A549 (cell line): ENCODE results near the gene CNKSR2. TPM values are rescaled to one million over a fixed set of nuclear protein-coding genes. Genes with fewer than 3 reads are reported as not detected.
A peak's percentile ranks its signal among the peaks of the same experiment; 100 is the strongest.

Experiments
- ATAC-seq, 2 experiments: fragments of 200-7000 bp in 1 of 2; fragments of >200 bp in 1 of 2; cut with Nextera tagmentation in 1 of 2; cut with Tn5 transposase in 1 of 2; 3 replicates each; pipeline versions ENCODE4 v1.8.0 to v1.9.1; 2018 to 2020; ENCODE audit warnings: mild to moderate bottlenecking in 1 of 2, moderate library complexity in 1 of 2
- CTCF ChIA-PET: fragments of 300-600 bp; sonication (Branson Sonifier 250); formaldehyde crosslinking; extraction: SDS; loops from one replicate; lab custom pipeline; 2021; ENCODE audit warnings: antibody characterized with exemption, inconsistent platforms; lab: Yijun Ruan, JAX
- POLR2A ChIA-PET: fragments of 350-600 bp; formaldehyde crosslinking; extraction: SDS; loops from one replicate; lab custom pipeline; 2021; ENCODE audit warnings: antibody characterized with exemption, inconsistent platforms; lab: Yijun Ruan, JAX
- DNase-seq, 2 experiments: peaks; one replicate each; pipeline versions ENCODE4 v3.0.0 to v3.0.0-alpha.2; 2011 to 2016; ENCODE audit warnings: low read depth in 1 of 2, low spot score in 1 of 2
- FAIRE-seq: peaks from 2 replicates; lab custom pipeline; 2011; peaks lifted over from hg19 to GRCh38; lab: Jason Lieb, UNC
- H3K27ac ChIP-seq, 2 experiments: fragments of >200 bp; sonication (Bioruptor Twin); formaldehyde crosslinking; 3 replicates each; pipeline ENCODE4 v1.5.1; 2016 to 2017
- H3K4me1 ChIP-seq: fragments of >200 bp; sonication (Bioruptor Twin); formaldehyde crosslinking; 3 replicates; pipeline ENCODE4 v1.6.1; 2016
- H3K4me2 ChIP-seq: fragments of >200 bp; sonication (Bioruptor Twin); formaldehyde crosslinking; 3 replicates; pipeline ENCODE4 v1.6.1; 2016
- H3K4me3 ChIP-seq: fragments of >200 bp; sonication (Bioruptor Twin); formaldehyde crosslinking; 3 replicates; pipeline ENCODE4 v1.5.1; 2016
- H3K9me3 ChIP-seq: fragments of >200 bp; sonication (Bioruptor Twin); formaldehyde crosslinking; 3 replicates; pipeline ENCODE4 v1.6.1; 2016
- CBX8 ChIP-seq: fragments of 200-600 bp; sonication (generic); IDR thresholded peaks from 2 replicates; pipeline ENCODE4 v1.6.1; 2016
- CEBPB ChIP-seq, 2 experiments: fragments of >200 bp in 1 of 2; sonication (Bioruptor Twin) in 1 of 2; formaldehyde crosslinking in 1 of 2; IDR thresholded peaks; 2 replicates each; pipeline ENCODE4 v1.6.1; 2012 to 2016
- CHD2 ChIP-seq: fragments of 150-350 bp; IDR thresholded peaks from 2 replicates; pipeline ENCODE4 v1.6.1; 2014; ENCODE audit warnings: low read length; ENCODE audit not compliant: partially characterized antibody
- EHMT2 ChIP-seq: fragments of 200-600 bp; sonication (generic); IDR thresholded peaks from 2 replicates; pipeline ENCODE4 v1.6.1; 2016; ENCODE audit warnings: antibody characterized with exemption, low read depth, mild to moderate bottlenecking, moderate library complexity
- EP300 ChIP-seq, 2 experiments: fragments of >200 bp; sonication (Bioruptor Twin); formaldehyde crosslinking; IDR thresholded peaks; 2 replicates in 1 of 2; 3 replicates in 1 of 2; pipeline ENCODE4 v1.6.1; 2016 to 2017
- FOSB ChIP-seq: fragments of 250-450 bp; sonication (Bioruptor Pico); IDR thresholded peaks from 2 replicates; pipeline ENCODE4 v1.5.0; 2020; ENCODE audit warnings: mild to moderate bottlenecking, moderate library complexity
- FOXS1 ChIP-seq: fragments of 250-450 bp; sonication (Bioruptor Pico); IDR thresholded peaks from 2 replicates; pipeline ENCODE4 v1.5.0; 2020; ENCODE audit warnings: mild to moderate bottlenecking, moderate library complexity
- HOXA7 ChIP-seq: fragments of 250-450 bp; sonication (Bioruptor Pico); IDR thresholded peaks from 2 replicates; pipeline ENCODE4 v1.5.0; 2020; ENCODE audit warnings: mild to moderate bottlenecking, moderate library complexity
- HOXB13 ChIP-seq: fragments of 250-450 bp; sonication (Bioruptor Pico); IDR thresholded peaks from 2 replicates; pipeline ENCODE4 v1.5.0; 2020; ENCODE audit warnings: low read depth, mild to moderate bottlenecking, moderate library complexity
- HOXB5 ChIP-seq: fragments of 250-450 bp; sonication (Bioruptor Pico); IDR thresholded peaks from 2 replicates; pipeline ENCODE4 v1.5.0; 2020; ENCODE audit warnings: mild to moderate bottlenecking, moderate library complexity
- JUN ChIP-seq, 2 experiments: fragments of >200 bp; sonication (Bioruptor Twin); formaldehyde crosslinking; IDR thresholded peaks; 2 replicates in 1 of 2; 3 replicates in 1 of 2; pipeline ENCODE4 v1.6.1; 2016 to 2017
- JUNB ChIP-seq: fragments of >200 bp; sonication (Bioruptor Twin); formaldehyde crosslinking; IDR thresholded peaks from 2 replicates; pipeline ENCODE4 v1.6.1; 2016
- KDM5A ChIP-seq: fragments of 200-600 bp; sonication (generic); IDR thresholded peaks from 2 replicates; pipeline ENCODE4 v1.6.1; 2016; ENCODE audit warnings: antibody characterized with exemption, mild to moderate bottlenecking
- MAFK ChIP-seq: fragments of 450-650 bp; IDR thresholded peaks from 2 replicates; pipeline ENCODE4 v1.6.1; 2014; ENCODE audit not compliant: partially characterized antibody
- NPAS2 ChIP-seq: fragments of 250-450 bp; sonication (Bioruptor Pico); IDR thresholded peaks from 2 replicates; pipeline ENCODE4 v1.8.0; 2022; ENCODE audit warnings: mild to moderate bottlenecking, moderate library complexity, borderline replicate concordance
- POLR2AphosphoS2 ChIP-seq: conservative IDR thresholded peaks from 2 replicates; pipeline ENCODE4 v1.6.1; 2012; ENCODE audit warnings: low read length, improper control_type of control experiment, inconsistent platforms
- RAD21 ChIP-seq, 2 experiments: fragments of >200 bp in 1 of 2; sonication (Bioruptor Twin) in 1 of 2; formaldehyde crosslinking in 1 of 2; IDR thresholded peaks in 1 of 2; conservative IDR thresholded peaks in 1 of 2; 2 replicates in 1 of 2; 3 replicates in 1 of 2; pipeline ENCODE4 v1.6.1; 2012 to 2018; ENCODE audit warnings: inconsistent platforms in 1 of 2
- REST ChIP-seq: fragments of 200-600 bp; sonication (generic); IDR thresholded peaks from 2 replicates; pipeline ENCODE4 v1.6.1; 2016; ENCODE audit warnings: antibody characterized with exemption, mild to moderate bottlenecking, moderate library complexity
- RFX5 ChIP-seq: fragments of 450-650 bp; IDR thresholded peaks from 2 replicates; pipeline ENCODE4 v1.7.1; 2014; ENCODE audit warnings: antibody characterized with exemption, mild to moderate bottlenecking, moderate library complexity
- TFCP2L1 ChIP-seq: fragments of 250-450 bp; sonication (Bioruptor Pico); IDR thresholded peaks from 2 replicates; pipeline ENCODE4 v1.5.0; 2021; ENCODE audit warnings: mild to moderate bottlenecking
- USF2 ChIP-seq: fragments of 450-650 bp; IDR thresholded peaks from 2 replicates; pipeline ENCODE4 v1.6.1; 2014; ENCODE audit warnings: antibody characterized with exemption
- ZNF302 ChIP-seq: fragments of 250-450 bp; sonication (Bioruptor Pico); IDR thresholded peaks from 2 replicates; pipeline ENCODE4 v1.9.0; 2021; ENCODE audit warnings: inconsistent platforms, mild to moderate bottlenecking, moderate library complexity
- ZSCAN20 ChIP-seq: fragments of 250-450 bp; sonication (Bioruptor Pico); IDR thresholded peaks from 2 replicates; pipeline ENCODE4 v1.8.0; 2022; ENCODE audit warnings: mild to moderate bottlenecking, moderate library complexity
- WGBS: methylation state at CpG from one replicate; pipeline ENCODE4 v1.1.6; 2017; ENCODE audit errors: missing lambda C conversion rate; 5-methylcytosine and 5-hydroxymethylcytosine counted together
- polyA plus RNA-seq, 4 experiments: library from polyadenylated mRNA; depleted of rRNA in 3 of 4; stranded (reverse); fragments of >200 nt; fragmentation: RNase III in 1 of 4; extraction: RNeasy Plus Mini Kit Qiagen cat#74134 plus additional on column Dnase treatment in 1 of 4; gene quantifications; 2 replicates in 3 of 4; 3 replicates in 1 of 4; pipeline ENCODE4 v1.2.3, GENCODE V29; 2011 to 2017
- TF ChIP-seq, protein P1 (sequence below): IDR thresholded peaks from 2 replicates; pipeline ENCODE4 v1.6.1; 2012
- TF ChIP-seq, protein P2 (sequence below): IDR thresholded peaks from 2 replicates; pipeline ENCODE4 v1.6.1; 2012

Gene CNKSR2
- polyA plus RNA-seq, 2 of the 4 experiments (the other 2 are of a cell fraction): 5.8 to 11.4 TPM

GRCh38 chrX:21355831-21356230 is 18.4 kb upstream of the CNKSR2 start (continued):
- TF ChIP-seq, protein P1, sequence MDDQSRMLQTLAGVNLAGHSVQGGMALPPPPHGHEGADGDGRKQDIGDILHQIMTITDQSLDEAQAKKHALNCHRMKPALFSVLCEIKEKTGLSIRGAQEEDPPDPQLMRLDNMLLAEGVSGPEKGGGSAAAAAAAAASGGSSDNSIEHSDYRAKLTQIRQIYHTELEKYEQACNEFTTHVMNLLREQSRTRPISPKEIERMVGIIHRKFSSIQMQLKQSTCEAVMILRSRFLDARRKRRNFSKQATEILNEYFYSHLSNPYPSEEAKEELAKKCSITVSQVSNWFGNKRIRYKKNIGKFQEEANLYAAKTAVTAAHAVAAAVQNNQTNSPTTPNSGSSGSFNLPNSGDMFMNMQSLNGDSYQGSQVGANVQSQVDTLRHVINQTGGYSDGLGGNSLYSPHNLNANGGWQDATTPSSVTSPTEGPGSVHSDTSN: no peak
- TF ChIP-seq EP300 (IDR thresholded peaks at IDR 0.05): no peak
- no peak for TF ChIP-seq HOXB5 (CRISPR knock-in tag)
- no peak for TF ChIP-seq MAFK

GRCh38 chrX:21369613-21370012 is 4.6 kb upstream of the CNKSR2 start:
- Histone ChIP-seq H3K4me3 (no peak overlapping the region), H3K27ac (no peak overlapping the region), H3K4me2 (no peak overlapping the region), H3K9me3 (no peaks in the 10 kb centered on the region; the same call in 2 of the 3 replicates), H3K4me1 (peaks cover 7% of the 10 kb centered on the region; the same call in 1 of the 3 replicates)
- TF ChIP-seq CEBPB (IDR thresholded peaks at IDR 0.05) (no peak), ZNF302 (no peak), HOXA7 (CRISPR knock-in tag) (no peak), CHD2 (no peak), EHMT2 (no peak), RFX5 (no peak), ZSCAN20 (no peak), CBX8 (no peak), JUN (IDR thresholded peaks at IDR 0.05) (no peak), HOXB13 (CRISPR knock-in tag) (no peak), RAD21 (conservative IDR thresholded peaks at IDR 0.05 in 1 of 2, IDR thresholded peaks at IDR 0.05 in 1 of 2) (no peak), KDM5A (no peak), REST (no peak), POLR2AphosphoS2 (no peak)
- 59% methylated on average over 2 of the region's 2 CpGs for WGBS
- ChIA-PET CTCF (no interaction called here), POLR2A (no interaction called here)
- FAIRE-seq (no peak), ATAC-seq (no peak), DNase-seq (no peak)

GRCh38 chrX:21373001-21373400 is 1.2 kb upstream of the CNKSR2 start:
- ChIA-PET CTCF (no interaction called here), POLR2A (no interaction called here)
- Histone ChIP-seq H3K4me2 (peak overlapping the region; percentile 80), H3K27ac (no peak overlapping the region; a peak in 1 of 6 replicates), H3K4me1 (peaks cover 21% of the 10 kb centered on the region; the same call in 2 of the 3 replicates), H3K4me3 (peak overlapping the region; percentile 89), H3K9me3 (no peaks in the 10 kb centered on the region)
- DNase-seq (no peak), ATAC-seq (no peak), FAIRE-seq (no peak)
- WGBS: 64% methylated on average over 7 of the region's 7 CpGs
- TF ChIP-seq FOSB (CRISPR knock-in tag): no peak
- no peak for TF ChIP-seq NPAS2 (CRISPR knock-in tag)
- no peak for TF ChIP-seq RFX5
- TF ChIP-seq HOXB13 (CRISPR knock-in tag): no peak
- TF ChIP-seq FOXS1 (CRISPR knock-in tag): no peak
- no peak for TF ChIP-seq TFCP2L1 (CRISPR knock-in tag)
- no peak for TF ChIP-seq USF2
- TF ChIP-seq JUNB: no peak
- TF ChIP-seq, protein P2, sequence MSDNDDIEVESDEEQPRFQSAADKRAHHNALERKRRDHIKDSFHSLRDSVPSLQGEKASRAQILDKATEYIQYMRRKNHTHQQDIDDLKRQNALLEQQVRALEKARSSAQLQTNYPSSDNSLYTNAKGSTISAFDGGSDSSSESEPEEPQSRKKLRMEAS: no peak
